Stomach (tissue), 9 donors: ENCODE data around the gene ACTR5. TPM values are rescaled to one million over a fixed set of nuclear protein-coding genes. Genes with fewer than 3 reads are reported as not detected.

ENCODE experiments used
- DNase-seq, 2 donors: peaks; one replicate each; pipeline versions ENCODE4 v3.0.0 to v3.0.0-alpha.2; 2013 to 2019
- H3K27ac ChIP-seq, 5 donors: fragments of 200-600 bp in 4 of 5; sonication (generic) in 4 of 5; one replicate each; pipeline ENCODE4 v1.5.1; 2013 to 2019; ENCODE audit warnings: mild to moderate bottlenecking in 1 of 5, moderate library complexity in 1 of 5
- H3K27me3 ChIP-seq, 3 donors: fragments of 200-600 bp; sonication (generic); one replicate each; pipeline ENCODE4 v1.5.1; 2017 to 2019; ENCODE audit warnings: mixed run types in 1 of 3
- H3K36me3 ChIP-seq, 4 donors: fragments of 200-600 bp; sonication (generic); 1 replicate in 3 of 4; 2 replicates in 1 of 4; pipeline ENCODE4 v1.5.1; 2016 to 2019
- H3K4me1 ChIP-seq, 4 donors: fragments of 200-600 bp; sonication (generic); one replicate each; pipeline ENCODE4 v1.5.1; 2016 to 2019
- H3K4me3 ChIP-seq, 4 donors: fragments of 200-600 bp; sonication (generic) in 3 of 4; one replicate each; pipeline ENCODE4 v1.5.1; 2016 to 2019; ENCODE audit warnings: mild to moderate bottlenecking in 1 of 4
- H3K9me3 ChIP-seq, 4 donors: fragments of 200-600 bp; sonication (generic); one replicate each; pipeline ENCODE4 v1.5.1; 2016 to 2019
- CTCF ChIP-seq, 7 experiments: fragments of 450-650 bp in 4 of 7; fragments of 200-600 bp in 3 of 7; sonication (generic) in 3 of 7; IDR thresholded peaks; one replicate each; pipeline ENCODE4 v1.5.1; 2016 to 2019; ENCODE audit warnings: antibody characterized with exemption in 7 of 7, control low read depth in 2 of 7, mild to moderate bottlenecking in 1 of 7
- EP300 ChIP-seq: sonication (generic); formaldehyde crosslinking; IDR thresholded peaks from one replicate; pipeline ENCODE4 v1.6.1; 2017; ENCODE audit warnings: antibody characterized with exemption
- POLR2A ChIP-seq, 4 donors: fragments of 450-650 bp; IDR thresholded peaks; one replicate each; pipeline ENCODE4 v1.6.1; 2016; ENCODE audit warnings: antibody characterized with exemption in 4 of 4, control low read depth in 2 of 4, mild to moderate bottlenecking in 1 of 4, moderate library complexity in 1 of 4
- POLR2AphosphoS5 ChIP-seq, 3 donors: sonication (generic); formaldehyde crosslinking; IDR thresholded peaks; one replicate each; pipeline ENCODE4 v1.6.1; 2016; ENCODE audit warnings: antibody characterized with exemption in 3 of 3
- WGBS, 5 donors: extraction: QIAGEN DNeasy Blood & Tissue Kit in 3 of 5; methylation state at CpG; one replicate each; pipeline versions ENCODE4 v1.1.5 to v1.1.7; 2013 to 2018; 5-methylcytosine and 5-hydroxymethylcytosine counted together
- intact Hi-C: fragments of 100-400 bp; cut with DNase I; formaldehyde crosslinking; loops from one replicate; pipeline ENCODE4 v1.15.1; 2023; ENCODE audit warnings: low total_unique reads
- polyA plus RNA-seq, 3 donors: library from polyadenylated mRNA; stranded (reverse); fragments of 200-250 nt; gene quantifications; one replicate each; pipeline ENCODE4 v1.2.3, GENCODE V29; 2013
- total RNA-seq, 5 donors: library from RNA; depleted of rRNA; stranded (reverse); fragments of >200 nt; gene quantifications; one replicate each; pipeline versions ENCODE4 v1.1.0 to v1.2.3, GENCODE V29; 2014 to 2016
- donor health status: healthy with polysubstance abuse.
- donor health status: Bipolar disorder and iron deficiency.
- donor health status: healthy.

Gene ACTR5
- total and polyA plus RNA-seq, 8 donors, result 3.6 to 68.1 (median 6.5) TPM

GRCh38 chr20:38748861-38749149 is 545 bp downstream of the ACTR5 start:
- intact Hi-C loops, result loop anchor here (5.0 kb wide), 1 partner anchor 102 kb away; no protein-coding TSS in a partner anchor
- H3K4me3 ChIP-seq, result peak overlapping the region; percentile 81 to 94 (median 92)
- no peaks in the 10 kb centered on the region for H3K9me3 ChIP-seq
- H3K27ac ChIP-seq, result peak overlapping the region; percentile 87 to 94 (median 90)
- no peak for TF ChIP-seq POLR2AphosphoS5 (IDR thresholded peaks at IDR 0.05)
- no peak for TF ChIP-seq EP300
- TF ChIP-seq POLR2A (IDR thresholded peaks at IDR 0.05), result no peak
- TF ChIP-seq CTCF (IDR thresholded peaks at IDR 0.05), result no peak
- H3K27me3 ChIP-seq, result peaks cover 0 to under 1% (median 0%) of the 10 kb centered on the region in 3 donors
- peak in 1 of 2 donors; percentile 56 for DNase-seq
- peaks cover 0 to 36% (median 20%) of the 10 kb centered on the region in 4 donors for H3K4me1 ChIP-seq
- 0 to 2% (median 1%) methylated on average over 9 to 10 of the region's 10 CpGs for WGBS, 5 donors
- H3K36me3 ChIP-seq, result peaks cover 0 to 24% (median 19%) of the 10 kb centered on the region in 4 donors

GRCh38 chr20:38751360-38751976 is 3.2 kb downstream of the ACTR5 start:
- Histone ChIP-seq H3K27me3 (no peaks in the 10 kb centered on the region), H3K4me3 (no peak overlapping the region), H3K36me3 (peaks cover 17 to 51% (median 45%) of the 10 kb centered on the region in 4 donors), H3K4me1 (peaks cover 0 to 36% (median 20%) of the 10 kb centered on the region in 4 donors), H3K27ac (no peak overlapping the region), H3K9me3 (no peaks in the 10 kb centered on the region)
- intact Hi-C loops, result no loop called here
- peak in 1 of 2 donors; percentile 70 for DNase-seq
- TF ChIP-seq POLR2A (IDR thresholded peaks at IDR 0.05) (no peak), CTCF (IDR thresholded peaks at IDR 0.05) (peak in 5 of 7 experiments; percentile 36 to 57 (median 54))
- 53 to 63% (median 60%) methylated on average over 5 of the region's 5 CpGs for WGBS, 5 donors

GRCh38 chr20:38752029-38752428 is 3.8 kb downstream of the ACTR5 start:
- intact Hi-C loops, result no loop called here
- Histone ChIP-seq H3K4me3 (no peak overlapping the region), H3K4me1 (peaks cover 0 to 36% (median 20%) of the 10 kb centered on the region in 4 donors), H3K27ac (no peak overlapping the region), H3K36me3 (peaks cover 20 to 56% (median 51%) of the 10 kb centered on the region in 4 donors), H3K9me3 (no peaks in the 10 kb centered on the region), H3K27me3 (no peaks in the 10 kb centered on the region)
- no peak for DNase-seq
- 85 to 91% (median 89%) methylated on average over 4 of the region's 4 CpGs for whole genome bisulfite sequencing, 5 donors
- TF ChIP-seq CTCF (IDR thresholded peaks at IDR 0.05), result no peak
- no peak for TF ChIP-seq POLR2AphosphoS5 (IDR thresholded peaks at IDR 0.05)
- TF ChIP-seq EP300, result no peak
- TF ChIP-seq POLR2A (IDR thresholded peaks at IDR 0.05), result no peak

- no peak for TF ChIP-seq EP300
- no peak for TF ChIP-seq POLR2AphosphoS5 (IDR thresholded peaks at IDR 0.05)
- TF ChIP-seq POLR2A (IDR thresholded peaks at IDR 0.05), result no peak
- TF ChIP-seq CTCF (IDR thresholded peaks at IDR 0.05), result no peak
- Histone ChIP-seq H3K9me3 (no peaks in the 10 kb centered on the region), H3K4me1 (peaks cover 0 to 16% (median 2%) of the 10 kb centered on the region in 4 donors), H3K27me3 (no peaks in the 10 kb centered on the region), H3K4me3 (no peak overlapping the region), H3K36me3 (peaks cover 24 to 84% (median 80%) of the 10 kb centered on the region in 4 donors), H3K27ac (no peak overlapping the region)
- no peak for DNase-seq
- intact Hi-C loops, result no loop called here
- 88 to 97% (median 94%) methylated on average over 13 of the region's 13 CpGs for whole genome bisulfite sequencing, 5 donors
Observed at GRCh38 chr20:38754924-38755323, 6.7 kb downstream of the ACTR5 start.
